GM23338 (cell line): ENCODE results near the gene ARL5C. TPM values are rescaled to one million over a fixed set of nuclear protein-coding genes. Genes with fewer than 3 reads are reported as not detected.

Source experiments
- ATAC-seq: fragments of 200-7000 bp; cut with Tn5 transposase; 3 replicates; pipeline ENCODE4 v1.9.1; 2020
- DNase-seq: peaks from one replicate; pipeline ENCODE4 v3.0.0-alpha.2; 2015; ENCODE audit warnings: low spot score
- H2AFZ ChIP-seq: fragments of 200-600 bp; sonication (generic); 2 replicates; pipeline ENCODE4 v1.8.0; 2016; ENCODE audit warnings: antibody characterized with exemption, mild to moderate bottlenecking, moderate library complexity
- H3F3A ChIP-seq: fragments of 200-600 bp; sonication (generic); replicated peaks from 2 replicates; pipeline ENCODE4 v1.8.0; 2017; ENCODE audit warnings: antibody characterized with exemption, mixed run types, low read depth
- H3K27ac ChIP-seq: fragments of 200-600 bp; sonication (generic); 2 replicates; pipeline ENCODE4 v1.6.1; 2016; ENCODE audit warnings: low read depth
- H3K27me3 ChIP-seq: fragments of 200-600 bp; sonication (generic); 2 replicates; pipeline ENCODE4 v1.8.0; 2016; ENCODE audit warnings: mild to moderate bottlenecking, mixed run types, moderate library complexity; ENCODE audit not compliant: insufficient read depth
- H3K36me3 ChIP-seq: fragments of 200-600 bp; sonication (generic); 2 replicates; pipeline ENCODE4 v1.8.0; 2016; ENCODE audit warnings: mild to moderate bottlenecking; ENCODE audit not compliant: insufficient read depth
- H3K4me1 ChIP-seq: fragments of 200-600 bp; sonication (generic); 2 replicates; pipeline ENCODE4 v1.8.0; 2016; ENCODE audit warnings: mild to moderate bottlenecking, moderate library complexity; ENCODE audit not compliant: insufficient read depth
- H3K4me2 ChIP-seq: fragments of 200-600 bp; sonication (generic); 2 replicates; pipeline ENCODE4 v1.7.1; 2017; ENCODE audit warnings: mixed run types
- H3K4me3 ChIP-seq: fragments of 200-600 bp; sonication (generic); 2 replicates; pipeline ENCODE4 v1.6.1; 2016; ENCODE audit warnings: mixed run types
- H3K79me2 ChIP-seq: fragments of 200-600 bp; sonication (generic); replicated peaks from 2 replicates; pipeline ENCODE4 v1.8.0; 2017; ENCODE audit warnings: mild to moderate bottlenecking; ENCODE audit not compliant: insufficient read depth
- H3K9me2 ChIP-seq: fragments of 200-600 bp; sonication (generic); 2 replicates; pipeline ENCODE4 v1.8.0; 2017; ENCODE audit not compliant: insufficient read depth
- H4K20me1 ChIP-seq: fragments of 200-600 bp; sonication (generic); replicated peaks from 2 replicates; pipeline ENCODE4 v1.8.0; 2017; ENCODE audit warnings: mild to moderate bottlenecking; ENCODE audit not compliant: insufficient read depth
- H3K27ac Mint-ChIP-seq: 2 replicates; pipeline ENCODE4 v1.8.0; 2020; ENCODE audit warnings: inconsistent platforms, mild to moderate bottlenecking, moderate library complexity, mixed read lengths
- H3K27me3 Mint-ChIP-seq: 3 replicates; pipeline ENCODE4 v1.8.0; 2022; ENCODE audit warnings: low read depth, mild to moderate bottlenecking, moderate library complexity, mixed read lengths, inconsistent platforms; ENCODE audit not compliant: insufficient read depth, poor library complexity
- H3K36me3 Mint-ChIP-seq: 3 replicates; pipeline ENCODE4 v1.8.0; 2021; ENCODE audit warnings: low read depth, mild to moderate bottlenecking, inconsistent platforms, moderate library complexity, mixed read lengths
- H3K4me1 Mint-ChIP-seq: 3 replicates; pipeline ENCODE4 v1.8.0; 2020; ENCODE audit warnings: mild to moderate bottlenecking, inconsistent platforms, mixed read lengths
- H3K4me3 Mint-ChIP-seq: 3 replicates; pipeline ENCODE4 v1.8.0; 2021; ENCODE audit warnings: moderate library complexity, mild to moderate bottlenecking, inconsistent platforms, mixed read lengths
- H3K9me3 Mint-ChIP-seq: 3 replicates; pipeline ENCODE4 v1.8.0; 2020; ENCODE audit warnings: moderate library complexity, mild to moderate bottlenecking, inconsistent platforms, mixed read lengths
- CREB1 ChIP-seq: fragments of 250-450 bp; sonication (Bioruptor Pico); IDR thresholded peaks from 2 replicates; pipeline ENCODE4 v1.5.0; 2020; ENCODE audit warnings: low read depth, mild to moderate bottlenecking, moderate library complexity
- CTCF ChIP-seq, 2 experiments: fragments of 200-600 bp in 1 of 2; sonication (generic) in 1 of 2; conservative IDR thresholded peaks; 2 replicates each; pipeline versions ENCODE4 v1.5.1 to v1.6.1; 2016 to 2017; ENCODE audit warnings: antibody characterized with exemption in 2 of 2, low read depth in 2 of 2, mild to moderate bottlenecking in 2 of 2, moderate library complexity in 1 of 2
- EZH2 ChIP-seq: fragments of 200-600 bp; sonication (generic); IDR thresholded peaks from one replicate; pipeline ENCODE4 v1.8.0; 2017; ENCODE audit warnings: antibody characterized with exemption, mild to moderate bottlenecking, low read depth; ENCODE audit not compliant: unreplicated experiment
- EZH2phosphoT487 ChIP-seq: fragments of 200-600 bp; sonication (generic); IDR thresholded peaks from one replicate; pipeline ENCODE4 v1.8.1; 2018; ENCODE audit warnings: antibody characterized with exemption; ENCODE audit not compliant: unreplicated experiment
- JUNB ChIP-seq: IDR thresholded peaks from one replicate; pipeline ENCODE4 v1.6.1; 2016; ENCODE audit warnings: antibody characterized with exemption; ENCODE audit not compliant: unreplicated experiment
- NANOG ChIP-seq: IDR thresholded peaks from 2 replicates; pipeline ENCODE4 v1.6.1; 2016; ENCODE audit warnings: antibody characterized with exemption, borderline replicate concordance
- POLR2AphosphoS5 ChIP-seq: IDR thresholded peaks from 2 replicates; pipeline ENCODE4 v1.6.1; 2016; ENCODE audit warnings: antibody characterized with exemption, low read depth
- STAT1 ChIP-seq: IDR thresholded peaks from one replicate; pipeline ENCODE4 v1.6.1; 2016; ENCODE audit warnings: antibody characterized with exemption; ENCODE audit not compliant: unreplicated experiment
- ZNF114 ChIP-seq: fragments of 250-450 bp; sonication (Bioruptor Pico); IDR thresholded peaks from 2 replicates; pipeline ENCODE4 v1.5.0; 2020; ENCODE audit warnings: mild to moderate bottlenecking, moderate library complexity
- ZNF331 ChIP-seq: fragments of 250-450 bp; sonication (Bioruptor Pico); IDR thresholded peaks from 2 replicates; pipeline ENCODE4 v1.5.0; 2020; ENCODE audit warnings: low read depth, mild to moderate bottlenecking, moderate library complexity
- polyA plus RNA-seq: library from polyadenylated mRNA; unstranded; fragments of >200 nt; fragmentation: Nextera tagmentation; extraction: Ambion mirVana; gene quantifications from 2 replicates; pipeline ENCODE4 v1.2.1, GENCODE V29; 2016
- total RNA-seq: library from RNA; depleted of rRNA; stranded (reverse); fragments of >200 nt; shearing (Covaris generic); gene quantifications from 2 replicates; pipeline ENCODE4 v1.2.3, GENCODE V29; 2014
- TF ChIP-seq, protein P1 (sequence below): IDR thresholded peaks from 2 replicates; pipeline ENCODE4 v1.6.1; 2016; ENCODE audit warnings: antibody characterized with exemption
- TF ChIP-seq, protein P2 (sequence below): fragments of 250-450 bp; sonication (Bioruptor Pico); IDR thresholded peaks from 2 replicates; pipeline ENCODE4 v1.5.0; 2020; ENCODE audit warnings: mild to moderate bottlenecking, moderate library complexity
- TF ChIP-seq, protein P3 (sequence below): IDR thresholded peaks from one replicate; pipeline ENCODE4 v1.6.1; 2018; ENCODE audit warnings: antibody characterized with exemption; ENCODE audit not compliant: unreplicated experiment

ARL5C gene
- total and polyA plus RNA-seq, 2 experiments from 2014 or later = not detected

DNA sequence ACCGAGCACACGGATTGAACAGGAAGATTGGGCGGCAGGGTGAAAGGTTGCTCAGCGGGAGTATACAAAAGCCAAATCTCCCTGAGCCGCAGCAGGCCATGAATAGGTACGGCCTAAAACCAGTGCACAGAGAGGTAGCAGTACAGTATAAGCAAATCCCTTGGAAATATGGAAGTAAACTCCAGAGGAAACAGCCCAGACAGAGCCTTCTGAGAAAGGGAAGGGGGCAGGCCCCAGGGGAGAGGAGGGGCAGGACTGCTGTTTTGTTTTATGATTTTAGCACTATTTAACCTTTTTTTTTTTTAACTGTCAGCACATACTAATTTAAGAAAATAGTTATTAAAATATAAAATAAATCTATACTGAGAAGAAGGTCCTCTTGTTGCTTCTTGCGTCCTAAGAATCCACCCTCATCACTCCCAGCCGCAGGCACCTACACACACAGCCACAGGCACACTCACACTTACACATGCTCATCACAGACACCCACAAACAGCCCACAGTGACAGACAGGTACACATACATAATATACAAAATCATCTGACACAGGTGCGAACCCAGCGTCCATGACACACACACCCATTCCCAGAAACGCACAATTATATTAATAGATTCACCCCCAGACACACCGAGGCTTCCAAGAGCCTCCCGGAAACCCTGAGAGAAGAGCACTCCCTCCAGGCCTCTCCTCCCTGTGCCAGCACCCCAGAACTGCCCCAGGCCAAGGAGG is 27.4 kb downstream of the ARL5C start:
- no peak overlapping the region for H3K27ac ChIP-seq
- TF ChIP-seq NANOG = no peak
- TF ChIP-seq CREB1 = no peak
- TF ChIP-seq STAT1 = no peak
- no peak for TF ChIP-seq ZNF331 (CRISPR knock-in tag)
- no peak for TF ChIP-seq ZNF114 (CRISPR knock-in tag)
- no peak for TF ChIP-seq CTCF (conservative IDR thresholded peaks at IDR 0.05; ENCODE audit: low read depth in 2 of 2)
- no peak for TF ChIP-seq EZH2
- no peak for TF ChIP-seq JUNB
- TF ChIP-seq EZH2phosphoT487 = no peak
- TF ChIP-seq, protein P1, sequence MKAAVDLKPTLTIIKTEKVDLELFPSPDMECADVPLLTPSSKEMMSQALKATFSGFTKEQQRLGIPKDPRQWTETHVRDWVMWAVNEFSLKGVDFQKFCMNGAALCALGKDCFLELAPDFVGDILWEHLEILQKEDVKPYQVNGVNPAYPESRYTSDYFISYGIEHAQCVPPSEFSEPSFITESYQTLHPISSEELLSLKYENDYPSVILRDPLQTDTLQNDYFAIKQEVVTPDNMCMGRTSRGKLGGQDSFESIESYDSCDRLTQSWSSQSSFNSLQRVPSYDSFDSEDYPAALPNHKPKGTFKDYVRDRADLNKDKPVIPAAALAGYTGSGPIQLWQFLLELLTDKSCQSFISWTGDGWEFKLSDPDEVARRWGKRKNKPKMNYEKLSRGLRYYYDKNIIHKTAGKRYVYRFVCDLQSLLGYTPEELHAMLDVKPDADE = no peak
- TF ChIP-seq, protein P2, sequence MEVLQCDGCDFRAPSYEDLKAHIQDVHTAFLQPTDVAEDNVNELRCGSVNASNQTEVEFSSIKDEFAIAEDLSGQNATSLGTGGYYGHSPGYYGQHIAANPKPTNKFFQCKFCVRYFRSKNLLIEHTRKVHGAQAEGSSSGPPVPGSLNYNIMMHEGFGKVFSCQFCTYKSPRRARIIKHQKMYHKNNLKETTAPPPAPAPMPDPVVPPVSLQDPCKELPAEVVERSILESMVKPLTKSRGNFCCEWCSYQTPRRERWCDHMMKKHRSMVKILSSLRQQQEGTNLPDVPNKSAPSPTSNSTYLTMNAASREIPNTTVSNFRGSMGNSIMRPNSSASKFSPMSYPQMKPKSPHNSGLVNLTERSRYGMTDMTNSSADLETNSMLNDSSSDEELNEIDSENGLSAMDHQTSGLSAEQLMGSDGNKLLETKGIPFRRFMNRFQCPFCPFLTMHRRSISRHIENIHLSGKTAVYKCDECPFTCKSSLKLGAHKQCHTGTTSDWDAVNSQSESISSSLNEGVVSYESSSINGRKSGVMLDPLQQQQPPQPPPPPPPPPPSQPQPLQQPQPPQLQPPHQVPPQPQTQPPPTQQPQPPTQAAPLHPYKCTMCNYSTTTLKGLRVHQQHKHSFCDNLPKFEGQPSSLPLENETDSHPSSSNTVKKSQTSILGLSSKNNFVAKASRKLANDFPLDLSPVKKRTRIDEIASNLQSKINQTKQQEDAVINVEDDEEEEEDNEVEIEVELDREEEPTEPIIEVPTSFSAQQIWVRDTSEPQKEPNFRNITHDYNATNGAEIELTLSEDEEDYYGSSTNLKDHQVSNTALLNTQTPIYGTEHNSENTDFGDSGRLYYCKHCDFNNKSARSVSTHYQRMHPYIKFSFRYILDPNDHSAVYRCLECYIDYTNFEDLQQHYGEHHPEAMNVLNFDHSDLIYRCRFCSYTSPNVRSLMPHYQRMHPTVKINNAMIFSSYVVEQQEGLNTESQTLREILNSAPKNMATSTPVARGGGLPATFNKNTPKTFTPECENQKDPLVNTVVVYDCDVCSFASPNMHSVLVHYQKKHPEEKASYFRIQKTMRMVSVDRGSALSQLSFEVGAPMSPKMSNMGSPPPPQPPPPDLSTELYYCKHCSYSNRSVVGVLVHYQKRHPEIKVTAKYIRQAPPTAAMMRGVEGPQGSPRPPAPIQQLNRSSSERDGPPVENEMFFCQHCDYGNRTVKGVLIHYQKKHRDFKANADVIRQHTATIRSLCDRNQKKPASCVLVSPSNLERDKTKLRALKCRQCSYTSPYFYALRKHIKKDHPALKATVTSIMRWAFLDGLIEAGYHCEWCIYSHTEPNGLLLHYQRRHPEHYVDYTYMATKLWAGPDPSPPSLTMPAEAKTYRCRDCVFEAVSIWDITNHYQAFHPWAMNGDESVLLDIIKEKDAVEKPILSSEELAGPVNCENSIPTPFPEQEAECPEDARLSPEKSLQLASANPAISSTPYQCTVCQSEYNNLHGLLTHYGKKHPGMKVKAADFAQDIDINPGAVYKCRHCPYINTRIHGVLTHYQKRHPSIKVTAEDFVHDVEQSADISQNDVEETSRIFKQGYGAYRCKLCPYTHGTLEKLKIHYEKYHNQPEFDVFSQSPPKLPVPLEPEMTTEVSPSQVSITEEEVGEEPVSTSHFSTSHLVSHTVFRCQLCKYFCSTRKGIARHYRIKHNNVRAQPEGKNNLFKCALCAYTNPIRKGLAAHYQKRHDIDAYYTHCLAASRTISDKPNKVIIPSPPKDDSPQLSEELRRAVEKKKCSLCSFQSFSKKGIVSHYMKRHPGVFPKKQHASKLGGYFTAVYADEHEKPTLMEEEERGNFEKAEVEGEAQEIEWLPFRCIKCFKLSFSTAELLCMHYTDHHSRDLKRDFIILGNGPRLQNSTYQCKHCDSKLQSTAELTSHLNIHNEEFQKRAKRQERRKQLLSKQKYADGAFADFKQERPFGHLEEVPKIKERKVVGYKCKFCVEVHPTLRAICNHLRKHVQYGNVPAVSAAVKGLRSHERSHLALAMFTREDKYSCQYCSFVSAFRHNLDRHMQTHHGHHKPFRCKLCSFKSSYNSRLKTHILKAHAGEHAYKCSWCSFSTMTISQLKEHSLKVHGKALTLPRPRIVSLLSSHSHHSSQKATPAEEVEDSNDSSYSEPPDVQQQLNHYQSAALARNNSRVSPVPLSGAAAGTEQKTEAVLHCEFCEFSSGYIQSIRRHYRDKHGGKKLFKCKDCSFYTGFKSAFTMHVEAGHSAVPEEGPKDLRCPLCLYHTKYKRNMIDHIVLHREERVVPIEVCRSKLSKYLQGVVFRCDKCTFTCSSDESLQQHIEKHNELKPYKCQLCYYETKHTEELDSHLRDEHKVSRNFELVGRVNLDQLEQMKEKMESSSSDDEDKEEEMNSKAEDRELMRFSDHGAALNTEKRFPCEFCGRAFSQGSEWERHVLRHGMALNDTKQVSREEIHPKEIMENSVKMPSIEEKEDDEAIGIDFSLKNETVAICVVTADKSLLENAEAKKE (CRISPR knock-in tag) = no peak
- TF ChIP-seq, protein P3, sequence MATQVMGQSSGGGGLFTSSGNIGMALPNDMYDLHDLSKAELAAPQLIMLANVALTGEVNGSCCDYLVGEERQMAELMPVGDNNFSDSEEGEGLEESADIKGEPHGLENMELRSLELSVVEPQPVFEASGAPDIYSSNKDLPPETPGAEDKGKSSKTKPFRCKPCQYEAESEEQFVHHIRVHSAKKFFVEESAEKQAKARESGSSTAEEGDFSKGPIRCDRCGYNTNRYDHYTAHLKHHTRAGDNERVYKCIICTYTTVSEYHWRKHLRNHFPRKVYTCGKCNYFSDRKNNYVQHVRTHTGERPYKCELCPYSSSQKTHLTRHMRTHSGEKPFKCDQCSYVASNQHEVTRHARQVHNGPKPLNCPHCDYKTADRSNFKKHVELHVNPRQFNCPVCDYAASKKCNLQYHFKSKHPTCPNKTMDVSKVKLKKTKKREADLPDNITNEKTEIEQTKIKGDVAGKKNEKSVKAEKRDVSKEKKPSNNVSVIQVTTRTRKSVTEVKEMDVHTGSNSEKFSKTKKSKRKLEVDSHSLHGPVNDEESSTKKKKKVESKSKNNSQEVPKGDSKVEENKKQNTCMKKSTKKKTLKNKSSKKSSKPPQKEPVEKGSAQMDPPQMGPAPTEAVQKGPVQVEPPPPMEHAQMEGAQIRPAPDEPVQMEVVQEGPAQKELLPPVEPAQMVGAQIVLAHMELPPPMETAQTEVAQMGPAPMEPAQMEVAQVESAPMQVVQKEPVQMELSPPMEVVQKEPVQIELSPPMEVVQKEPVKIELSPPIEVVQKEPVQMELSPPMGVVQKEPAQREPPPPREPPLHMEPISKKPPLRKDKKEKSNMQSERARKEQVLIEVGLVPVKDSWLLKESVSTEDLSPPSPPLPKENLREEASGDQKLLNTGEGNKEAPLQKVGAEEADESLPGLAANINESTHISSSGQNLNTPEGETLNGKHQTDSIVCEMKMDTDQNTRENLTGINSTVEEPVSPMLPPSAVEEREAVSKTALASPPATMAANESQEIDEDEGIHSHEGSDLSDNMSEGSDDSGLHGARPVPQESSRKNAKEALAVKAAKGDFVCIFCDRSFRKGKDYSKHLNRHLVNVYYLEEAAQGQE = no peak
- TF ChIP-seq POLR2AphosphoS5 = no peak
- no peaks in the 10 kb centered on the region for H3K36me3 Mint-ChIP-seq
- no peaks in the 10 kb centered on the region for H3K9me2 ChIP-seq
- no peak overlapping the region for H3K4me2 ChIP-seq
- no peak overlapping the region for H3K27ac Mint-ChIP-seq
- H3K4me3 ChIP-seq = no peak overlapping the region
- no peaks in the 10 kb centered on the region; the same call in 2 of the 3 replicates for H3K4me1 Mint-ChIP-seq
- no peaks in the 10 kb centered on the region for H3K79me2 ChIP-seq
- no peak for DNase-seq
- no peaks in the 10 kb centered on the region for H3K9me3 Mint-ChIP-seq
- no peaks in the 10 kb centered on the region for H3K36me3 ChIP-seq
- no peaks in the 10 kb centered on the region for H3F3A ChIP-seq
- ATAC-seq = no peak
- H3K27me3 ChIP-seq = no peaks in the 10 kb centered on the region
- H3K4me3 Mint-ChIP-seq = no peak overlapping the region
- no peak overlapping the region; the same call in 1 of the 2 replicates for H2AFZ ChIP-seq
- no peaks in the 10 kb centered on the region for H3K4me1 ChIP-seq
- H4K20me1 ChIP-seq = no peaks in the 10 kb centered on the region
- peaks cover 6% of the 10 kb centered on the region for H3K27me3 Mint-ChIP-seq
